Spleen (tissue), 7 donors: ENCODE results near the gene IRS2.

Experiments used
- CTCF ChIP-seq, 11 experiments: fragments of 200-600 bp in 7 of 11; fragments of 450-650 bp in 4 of 11; sonication (generic) in 4 of 11; IDR thresholded peaks in 8 of 11; conservative IDR thresholded peaks in 3 of 11; 1 replicate in 7 of 11; 2 replicates in 4 of 11; pipeline versions ENCODE4 v1.4.0 to v1.8.0; 2016 to 2021; ENCODE audit warnings: antibody characterized with exemption in 11 of 11, inconsistent platforms in 4 of 11, mild to moderate bottlenecking in 1 of 11
- POLR2A ChIP-seq, 3 donors: fragments of 450-650 bp; IDR thresholded peaks; one replicate each; pipeline ENCODE4 v1.5.1; 2017; ENCODE audit warnings: antibody characterized with exemption in 3 of 3, mild to moderate bottlenecking in 1 of 3
- POLR2AphosphoS5 ChIP-seq, 3 donors: sonication (generic); formaldehyde crosslinking; IDR thresholded peaks; one replicate each; pipeline ENCODE4 v1.5.1; 2017; ENCODE audit warnings: antibody characterized with exemption in 3 of 3
- donor health status: DM: no; HTN: no; CAD: no; lungs with moderate emphysema.
- donor health status: DM: no; HTN: no; CAD: no.
- donor health status: DM: no; HTN: no; CAD: no.

GRCh38 chr13:109725297-109725696 is 61.1 kb downstream of the IRS2 start:
- TF ChIP-seq POLR2AphosphoS5 (IDR thresholded peaks at IDR 0.05) (no peak), CTCF (IDR thresholded peaks at IDR 0.05 in 8 of 11, conservative IDR thresholded peaks at IDR 0.05 in 3 of 11) (no peak), POLR2A (IDR thresholded peaks at IDR 0.05) (no peak)
